NCI-H1105 treated with DMSO at 0.1 percent for 48 hours (cell line): ENCODE results near the gene DYRK3.
"Not testable (repeated sequence)": the region's sequence is repeated elsewhere in the genome, so short reads cannot be mapped to it uniquely, and the experiment has no call there.

Experiments used
- DNase-seq: peaks from one replicate; lab custom pipeline; 2025; lab: John Stamatoyannopoulos, UW

DYRK3 gene

DNA sequence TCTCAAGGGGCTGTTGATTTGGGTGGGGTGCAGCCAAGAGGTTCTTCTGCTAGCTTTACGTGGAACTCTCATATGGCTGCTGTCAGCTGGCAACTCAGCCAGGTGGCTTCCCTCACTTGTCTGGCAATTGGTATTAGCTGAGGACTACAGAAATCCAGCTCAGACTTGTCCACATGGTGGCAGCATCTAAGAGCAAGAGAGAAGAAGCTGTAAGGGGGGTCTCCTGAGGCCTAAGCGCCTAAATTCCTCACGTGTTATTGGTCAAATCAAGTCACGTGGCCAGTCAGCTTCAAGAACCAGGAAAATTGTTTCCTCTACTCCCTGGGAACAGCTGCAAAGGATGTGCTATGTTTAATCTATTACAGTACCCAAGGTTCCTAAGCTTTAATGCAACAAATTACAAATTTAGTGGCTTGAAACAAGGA lies 4.2 kb upstream of the DYRK3 start:
- DNase-seq, result peak; percentile 58

DNA sequence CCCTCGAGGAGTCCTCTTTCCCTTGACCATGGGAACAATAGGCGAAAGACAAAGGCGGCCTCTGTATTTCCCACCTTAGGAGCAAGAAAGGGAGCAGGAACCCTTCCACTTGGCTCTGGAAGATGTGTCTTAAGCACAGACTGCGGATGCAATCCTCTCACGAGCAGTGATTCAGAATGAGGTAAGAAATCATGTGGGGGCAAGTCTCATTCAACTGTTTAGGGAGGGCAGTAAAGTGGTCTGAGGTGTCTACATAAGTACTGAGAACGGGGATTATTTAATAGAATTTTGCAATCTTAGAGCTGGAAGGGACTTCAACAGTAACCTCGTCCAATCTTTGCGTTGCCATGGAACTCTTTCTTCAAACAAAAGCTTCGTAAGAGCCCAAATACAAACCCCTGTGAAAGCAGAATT lies 1.6 kb upstream of the DYRK3 start:
- DNase-seq, result no peak

DNA sequence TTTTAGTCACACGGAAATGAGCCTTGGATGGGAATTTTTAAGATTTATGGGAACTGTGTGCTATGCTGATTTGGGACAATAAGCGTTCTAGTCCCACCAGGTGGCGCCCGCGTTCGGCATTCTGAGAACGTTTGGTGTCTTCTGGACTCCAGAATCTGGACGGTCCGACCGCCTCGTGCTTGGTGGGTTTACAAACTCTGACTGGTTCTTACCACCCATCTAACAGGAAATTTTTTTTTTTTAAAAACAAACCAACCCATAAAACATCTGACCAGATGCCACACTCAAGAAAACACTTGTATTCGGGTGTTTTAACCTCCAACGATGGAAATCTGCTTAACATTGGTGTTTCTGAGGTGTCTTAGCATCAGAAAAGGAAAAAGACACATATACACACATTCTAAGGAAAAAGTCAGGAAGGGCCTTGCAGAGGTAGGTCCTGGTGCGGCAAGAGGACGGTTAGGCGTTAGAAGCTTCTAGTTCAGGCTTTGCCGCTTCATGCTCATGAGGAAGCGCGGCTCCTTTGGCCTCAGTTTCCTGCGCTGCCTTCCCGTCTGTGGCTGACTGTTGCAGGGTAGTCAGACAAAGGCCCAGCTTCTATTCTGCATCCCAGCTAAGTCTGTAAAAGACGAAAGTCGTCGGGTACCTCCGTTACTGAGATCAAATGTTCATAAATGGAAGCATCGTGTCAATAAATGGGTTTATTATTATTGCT lies 814 bp upstream of the DYRK3 start:
- peak; percentile 76 for DNase-seq

DNA sequence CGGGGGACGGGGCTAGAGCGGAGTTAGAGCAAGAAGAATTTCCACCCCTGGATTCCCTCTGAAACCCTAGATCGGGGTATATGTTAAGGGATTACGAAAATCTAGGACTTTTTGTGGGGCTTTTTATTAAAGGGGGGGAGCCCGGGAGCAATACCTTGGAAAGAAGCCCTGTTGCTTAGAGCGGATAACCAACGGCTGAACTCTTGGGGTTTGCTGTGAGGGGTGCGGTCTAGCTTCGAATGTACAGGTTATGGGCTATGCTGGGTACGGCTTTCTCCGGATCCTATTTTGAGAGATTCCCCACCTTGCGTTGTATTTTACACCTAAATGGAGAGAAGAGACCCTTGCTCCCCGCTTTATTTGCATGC lies 626 bp downstream of the DYRK3 start:
- DNase-seq, result peak; percentile 46

DNA sequence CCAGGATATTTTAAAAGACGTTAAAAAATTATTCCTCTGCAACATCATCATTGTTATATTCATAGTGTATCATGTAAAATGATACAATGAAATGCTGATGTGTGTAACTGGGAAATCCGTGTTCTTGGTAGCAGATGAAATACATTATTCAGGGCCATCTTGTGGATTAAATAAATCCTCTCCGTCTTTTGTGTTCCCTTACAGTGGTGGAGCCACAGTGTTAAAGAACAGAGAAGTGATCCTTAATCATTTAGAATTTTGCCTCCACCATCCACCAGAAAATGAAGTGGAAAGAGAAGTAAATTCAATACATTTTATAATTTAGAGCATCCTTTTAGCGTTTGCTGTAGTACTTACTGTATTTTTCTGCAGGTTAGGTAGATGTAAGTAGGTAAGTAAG lies 1.3 kb downstream of the DYRK3 start:
- no peak for DNase-seq

DNA sequence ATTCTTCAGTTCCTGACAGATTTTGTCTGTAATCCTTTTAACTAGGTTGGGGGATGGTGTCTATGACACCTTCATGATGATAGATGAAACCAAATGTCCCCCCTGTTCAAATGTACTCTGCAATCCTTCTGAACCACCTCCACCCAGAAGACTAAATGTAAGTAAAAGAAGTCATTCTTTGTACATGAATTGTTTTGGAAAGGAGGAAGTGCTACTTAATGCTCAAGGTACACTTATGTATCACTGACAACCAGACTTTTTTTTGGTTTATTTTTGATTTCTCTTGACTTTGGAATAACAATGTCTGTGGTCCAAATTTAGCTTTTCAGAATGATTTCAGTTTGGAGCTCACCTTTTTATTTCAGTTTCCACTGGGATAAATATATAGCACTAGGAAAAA lies 2.3 kb downstream of the DYRK3 start:
- no peak for DNase-seq

DNA sequence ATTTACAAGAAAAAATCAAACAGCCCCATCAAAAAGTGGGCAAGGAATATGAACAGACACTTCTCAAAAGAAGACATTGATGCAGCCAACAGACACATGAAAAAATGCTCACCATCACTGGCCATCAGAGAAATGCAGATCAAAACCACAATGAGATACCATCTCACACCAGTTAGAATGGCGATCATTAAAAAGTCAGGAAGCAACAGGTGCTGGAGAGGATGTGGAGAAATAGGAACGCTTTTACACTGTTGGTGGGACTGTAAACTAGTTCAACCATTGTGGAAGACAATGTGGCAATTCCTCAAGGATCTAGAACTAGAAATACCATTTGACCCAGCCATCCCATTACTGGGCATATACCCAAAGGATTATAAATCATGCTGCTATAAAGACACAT lies 6.7 kb downstream of the DYRK3 start:
- not testable (repeated sequence) for DNase-seq

DNA sequence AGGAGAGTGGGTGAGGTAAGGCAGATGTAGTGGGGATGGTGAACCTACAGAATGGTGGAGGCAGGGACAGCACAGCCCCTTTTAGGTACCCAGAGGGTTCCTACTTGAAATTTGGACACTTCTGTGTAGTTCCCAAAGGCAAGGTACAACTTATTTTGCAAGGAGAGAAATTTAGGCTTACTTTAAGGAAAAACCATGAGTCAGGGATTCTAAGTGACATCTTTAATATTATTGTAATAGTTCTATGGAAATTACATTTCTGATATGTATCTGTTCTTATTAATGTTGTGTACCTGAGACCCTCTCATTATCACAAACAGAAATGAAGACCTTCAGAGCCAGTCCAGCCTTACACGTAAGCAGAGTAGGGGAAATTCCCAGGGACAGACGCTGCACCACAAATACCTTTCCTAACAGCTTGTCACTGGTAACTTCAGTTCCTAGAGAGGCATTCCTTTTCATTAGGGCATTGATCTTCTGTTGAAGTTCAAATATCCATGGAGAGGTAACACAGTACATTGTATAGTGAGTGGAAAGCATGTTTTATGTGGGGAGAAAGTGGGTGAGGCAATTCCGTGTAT lies 7.9 kb downstream of the DYRK3 start:
- no peak for DNase-seq

DNA sequence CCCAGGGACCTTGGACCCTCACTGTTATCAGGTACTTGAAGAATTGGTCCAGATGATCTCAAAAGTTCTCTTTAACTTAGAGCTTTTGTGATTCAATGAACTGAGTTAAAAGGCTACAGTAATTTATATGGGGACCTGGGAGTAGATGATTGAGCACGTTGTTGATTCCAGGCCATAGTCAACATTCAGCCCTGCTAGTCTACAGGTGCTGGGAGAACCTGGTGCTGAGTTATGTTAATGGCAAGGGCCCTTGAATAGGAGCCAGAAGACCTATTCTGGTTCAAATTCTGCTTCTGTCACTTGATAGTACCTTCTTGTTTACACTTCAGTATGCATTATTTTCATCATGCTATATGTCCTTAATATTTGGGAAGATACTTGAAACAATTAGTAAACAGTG lies 11.2 kb downstream of the DYRK3 start:
- DNase-seq, result no peak

DNA sequence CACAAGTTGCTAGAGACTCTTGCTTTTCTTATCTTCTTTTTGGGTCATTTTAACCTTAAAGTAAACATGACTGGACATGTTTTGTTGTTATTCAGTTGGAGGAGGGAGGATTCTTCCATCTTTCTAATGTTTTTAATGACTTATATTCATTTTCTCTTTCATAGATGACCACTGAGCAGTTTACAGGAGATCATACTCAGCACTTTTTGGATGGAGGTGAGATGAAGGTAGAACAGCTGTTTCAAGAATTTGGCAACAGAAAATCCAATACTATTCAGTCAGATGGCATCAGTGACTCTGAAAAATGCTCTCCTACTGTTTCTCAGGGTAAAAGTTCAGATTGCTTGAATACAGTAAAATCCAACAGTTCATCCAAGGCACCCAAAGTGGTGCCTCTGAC lies 11.9 kb downstream of the DYRK3 start:
- DNase-seq, result no peak

DNA sequence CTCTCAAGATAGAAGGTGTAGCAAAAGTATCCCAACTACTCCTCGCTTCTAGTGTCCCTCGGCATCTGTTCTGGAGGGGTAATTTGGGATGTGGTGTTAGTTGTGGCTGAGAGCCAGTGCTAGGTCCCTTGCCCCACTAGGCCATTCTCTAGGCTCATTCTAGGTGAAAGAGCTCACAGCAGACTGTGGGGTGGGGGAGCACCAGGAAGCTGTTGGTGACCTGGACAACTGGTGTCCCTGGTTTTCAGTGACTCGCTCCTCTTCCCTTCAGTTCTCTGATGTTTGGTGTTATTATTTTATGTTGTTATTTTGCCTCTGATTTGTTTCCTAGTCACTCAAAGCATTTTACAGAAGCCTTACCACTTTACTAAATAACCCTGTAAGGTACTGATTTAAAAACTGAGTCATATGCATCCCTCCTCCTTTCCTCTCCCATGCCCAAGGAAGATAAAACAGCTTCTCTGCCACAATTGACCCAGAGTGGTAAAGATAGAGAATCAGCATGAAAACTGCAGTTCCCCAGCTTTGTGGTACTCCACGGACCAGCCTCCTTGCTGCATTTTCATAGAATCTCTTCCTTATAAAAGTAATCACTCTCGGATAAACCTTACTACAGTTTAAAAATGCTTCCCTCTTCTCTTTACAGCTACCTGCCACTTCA lies 14.1 kb downstream of the DYRK3 start:
- no peak for DNase-seq

DNA sequence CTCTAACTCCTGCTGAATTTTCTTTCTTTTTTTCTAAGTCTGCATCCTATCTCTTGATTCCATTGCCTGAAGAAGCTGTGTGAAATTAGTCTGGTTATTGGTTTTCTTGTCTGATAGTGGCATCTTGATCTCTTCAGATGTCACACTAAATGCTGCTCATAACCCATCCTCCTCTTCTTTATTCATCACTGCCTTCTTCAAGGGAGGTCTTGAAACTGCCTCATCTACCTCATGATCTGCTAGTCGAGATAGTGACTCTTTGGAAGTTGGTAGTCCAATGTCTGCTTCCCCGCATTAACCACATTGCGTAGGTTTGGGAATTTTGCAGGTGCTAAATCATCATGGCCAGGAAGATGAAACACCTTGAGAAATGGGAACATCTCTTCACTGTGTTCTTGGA lies 15.7 kb downstream of the DYRK3 start:
- DNase-seq, result no peak

DNA sequence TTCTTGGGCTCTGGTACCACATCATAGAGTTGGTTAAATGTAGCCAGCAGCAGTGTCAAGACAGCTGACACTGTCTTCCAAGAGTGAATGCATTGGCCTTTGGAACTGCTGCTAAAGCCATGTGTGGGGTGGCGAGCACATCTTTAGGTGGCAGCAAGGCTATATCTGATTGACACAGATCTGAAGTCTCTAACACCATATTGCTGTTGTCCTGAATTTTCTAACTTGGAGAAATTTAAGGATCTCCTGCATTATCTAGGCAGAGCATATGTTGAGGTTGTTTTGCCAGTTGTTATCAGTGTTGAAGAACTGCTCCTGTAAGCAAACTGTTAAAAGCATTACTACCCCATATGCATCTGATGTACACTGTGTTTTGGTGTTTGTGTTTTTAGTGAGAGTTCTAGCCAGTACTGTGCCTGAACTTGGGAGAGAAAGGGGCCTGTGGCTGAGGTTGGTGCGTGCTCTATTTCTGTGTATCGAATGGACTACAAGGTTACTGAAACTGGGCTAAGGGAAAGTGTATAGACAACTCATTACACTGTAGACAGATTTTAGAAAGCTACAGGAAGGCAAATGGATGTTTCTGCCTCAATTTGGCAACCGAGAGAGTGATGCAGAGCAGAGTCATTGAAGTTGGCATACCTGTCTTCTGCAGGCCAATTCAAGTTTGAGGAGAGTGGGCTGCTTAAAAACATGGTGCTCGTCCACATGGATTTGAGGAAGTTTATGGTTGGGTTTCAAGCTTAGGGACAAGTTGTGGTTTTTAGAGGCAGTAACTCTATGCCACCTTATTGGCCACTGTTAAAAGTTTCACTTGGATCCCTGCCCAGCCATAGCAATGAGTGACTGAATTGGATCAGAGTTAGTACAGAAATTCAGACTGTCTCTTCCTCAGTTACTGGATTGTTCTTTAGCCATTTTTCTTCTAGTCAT lies 16.9 kb downstream of the DYRK3 start:
- no peak for DNase-seq

DNA sequence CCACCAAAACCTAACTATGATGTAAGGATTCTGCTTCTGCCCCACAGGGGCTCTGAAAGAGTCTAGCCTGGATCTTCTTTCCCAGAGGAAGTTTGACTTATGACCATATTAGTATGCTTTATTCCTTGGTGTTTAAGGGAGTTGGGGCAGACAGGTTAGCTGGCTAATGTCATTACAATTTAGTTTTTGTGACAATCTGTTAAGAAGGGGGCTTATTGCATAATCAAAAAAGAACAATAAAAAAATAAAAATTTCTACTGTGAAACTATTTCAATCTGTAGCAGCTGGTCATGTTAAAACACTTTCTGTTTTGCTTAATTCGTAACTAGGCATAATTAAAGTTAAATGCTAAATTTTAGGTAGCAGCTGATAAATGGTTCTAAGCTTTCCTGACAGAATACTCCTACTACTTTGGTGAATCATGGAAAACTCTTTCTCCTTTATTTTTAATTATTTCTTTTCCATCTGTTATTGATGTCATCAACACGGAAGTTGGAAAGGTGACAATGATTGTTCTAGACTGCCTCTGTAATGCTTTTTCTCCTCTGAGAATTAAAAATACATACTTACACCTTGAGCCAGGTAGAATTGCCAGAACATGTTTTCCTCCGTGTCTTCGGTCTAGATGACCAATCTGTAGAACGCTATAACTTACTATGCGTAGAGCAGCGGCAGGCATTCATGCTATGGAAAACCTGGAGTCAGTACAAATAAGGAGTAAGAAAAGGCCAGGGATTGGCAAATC lies 18.6 kb downstream of the DYRK3 start:
- no peak for DNase-seq

DNA sequence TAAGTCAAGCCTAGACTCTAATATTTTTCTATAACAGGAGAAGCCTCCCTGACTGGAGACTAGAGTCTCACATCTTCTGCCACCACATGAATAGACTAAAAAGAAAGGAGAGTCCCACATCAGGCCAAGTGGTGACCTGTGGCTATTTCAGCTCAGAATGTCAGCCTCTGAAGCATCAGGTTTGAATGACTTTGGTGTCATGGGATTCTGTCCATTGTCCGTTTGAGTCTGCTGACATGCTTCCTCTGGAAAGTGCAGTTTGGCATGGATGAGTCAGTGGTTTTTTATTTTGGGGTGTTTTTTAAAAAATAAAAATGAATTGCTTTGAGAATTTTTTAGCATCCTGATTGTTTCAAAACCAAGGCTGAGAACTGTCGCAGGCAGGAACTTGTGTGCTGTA lies 19.5 kb downstream of the DYRK3 start:
- DNase-seq, result no peak

DNA sequence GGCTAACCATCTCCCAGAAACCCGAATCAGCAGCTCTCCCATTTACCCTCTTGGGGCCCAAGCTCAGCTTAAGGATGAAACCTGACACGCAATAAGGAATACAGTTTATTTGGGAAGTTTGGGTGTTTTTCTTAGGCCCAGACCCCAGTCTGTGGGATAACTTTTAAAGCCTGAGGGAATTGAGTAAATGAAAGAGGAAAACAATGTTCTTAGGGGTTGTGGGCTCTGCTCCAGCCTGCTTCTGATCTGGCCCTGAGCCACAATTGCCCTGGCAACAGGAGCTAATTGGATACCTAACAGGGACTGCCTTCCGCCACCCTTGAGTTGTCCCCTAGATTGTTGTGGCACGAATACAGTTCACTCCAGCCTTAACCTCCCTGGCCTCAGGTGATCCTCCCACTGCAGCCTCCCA lies 20.1 kb downstream of the DYRK3 start:
- DNase-seq, result peak; percentile 79

DNA sequence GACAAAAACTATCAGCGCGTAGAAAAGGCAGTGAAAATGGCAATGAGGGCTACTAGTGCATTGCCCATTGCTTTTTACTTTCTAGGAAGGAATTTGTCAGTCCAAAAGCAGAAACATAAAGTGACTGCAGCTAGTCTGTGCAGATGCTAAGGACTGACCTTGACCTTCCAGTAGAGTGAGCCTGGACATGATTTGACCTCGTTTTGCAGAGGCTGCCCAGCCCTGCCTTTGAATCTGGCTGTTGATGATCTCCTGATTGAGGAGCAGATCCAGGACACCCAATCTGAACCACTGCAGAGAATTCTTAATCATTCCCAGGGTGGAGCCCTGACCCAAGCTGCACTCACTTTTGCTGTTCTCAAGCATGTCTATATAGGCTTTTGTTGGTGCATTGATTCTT lies 21.6 kb downstream of the DYRK3 start:
- no peak for DNase-seq

DNA sequence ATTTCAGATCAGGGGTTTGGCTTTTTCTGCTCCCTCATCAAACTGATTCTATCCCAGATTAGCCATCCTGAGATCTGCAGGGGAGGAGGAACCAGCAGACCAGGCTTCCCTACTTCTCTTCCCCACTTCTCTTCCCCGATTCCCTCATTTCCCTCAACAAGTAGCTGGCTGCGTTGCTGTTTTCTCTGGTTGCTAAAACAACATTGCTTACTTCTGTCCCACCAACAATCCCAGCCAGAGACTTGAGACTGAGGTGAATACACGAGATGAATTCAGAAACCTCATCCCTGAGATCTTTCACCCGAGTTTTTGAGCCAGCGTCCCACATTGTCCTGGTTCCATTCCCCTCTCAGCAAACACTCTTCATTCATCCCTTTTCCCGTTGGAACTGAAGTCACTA lies 22.4 kb downstream of the DYRK3 start:
- no peak for DNase-seq

DNA sequence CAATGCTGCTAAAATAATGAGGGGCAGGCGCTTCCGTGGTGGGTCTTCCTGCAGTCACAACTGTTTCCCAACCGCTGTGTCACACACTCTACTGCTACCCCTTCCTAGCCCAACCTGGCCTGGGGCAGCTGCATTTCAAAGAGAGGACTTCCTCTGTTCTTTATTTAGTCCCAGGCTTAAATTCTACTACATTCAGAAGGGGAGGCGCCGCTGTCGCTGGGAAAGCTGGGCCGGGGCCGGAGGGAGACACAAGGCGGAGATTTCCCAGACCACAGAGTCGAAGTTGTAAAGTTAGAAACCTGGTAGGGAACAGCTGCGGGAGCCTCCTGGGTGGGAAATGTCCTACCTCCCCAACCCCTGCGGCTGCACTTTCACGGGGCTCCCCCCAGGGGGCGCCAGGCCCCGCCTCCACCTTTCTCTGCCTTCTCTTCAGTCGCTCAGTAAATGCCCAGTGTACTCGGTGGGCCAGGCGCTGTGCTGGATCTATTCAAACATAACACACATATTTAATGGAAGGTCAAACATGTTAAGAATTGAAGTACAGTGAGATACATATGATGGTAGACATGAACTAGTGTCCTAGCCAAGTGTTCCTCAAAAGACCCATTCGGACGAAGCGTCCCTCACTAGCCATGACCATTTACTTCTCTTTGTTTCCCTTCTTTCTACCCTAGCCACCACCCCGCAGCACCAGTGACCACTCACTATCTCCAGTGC lies 23.1 kb downstream of the DYRK3 start:
- no peak for DNase-seq

DNA sequence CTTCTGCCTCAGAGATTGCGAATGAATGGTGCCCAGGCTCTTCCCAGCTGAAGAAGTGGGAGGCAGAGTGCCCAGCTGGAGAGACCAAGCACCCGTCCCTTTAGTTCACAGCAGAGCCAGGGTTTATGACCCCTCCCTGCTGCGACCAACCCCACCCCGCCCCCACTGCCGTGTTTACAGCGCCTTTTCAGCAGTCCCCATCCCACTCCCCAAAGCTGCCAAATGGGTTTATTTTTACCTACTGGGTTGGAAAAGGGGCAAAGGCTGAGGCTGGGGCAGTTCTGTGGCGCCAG lies 23.6 kb downstream of the DYRK3 start:
- DNase-seq, result no peak

DNA sequence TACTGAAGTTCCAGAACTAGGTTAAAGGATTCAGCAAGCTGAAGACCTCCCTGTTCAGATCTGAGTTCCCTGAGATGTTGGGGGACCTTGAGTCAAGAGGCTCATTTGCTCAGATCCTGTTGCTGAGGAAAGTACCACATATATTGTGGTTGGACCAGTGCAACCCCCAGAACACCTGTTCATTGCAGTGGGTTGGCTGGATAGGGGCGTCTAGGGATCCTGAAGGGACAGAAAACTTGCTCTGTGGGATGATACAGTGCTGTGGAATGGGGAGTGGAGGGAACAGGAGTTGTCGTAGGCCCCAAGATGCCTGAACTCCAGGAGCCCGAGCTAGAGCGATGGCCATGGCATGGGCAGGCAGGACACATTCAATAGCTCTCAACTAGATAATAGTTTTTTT lies 24.8 kb downstream of the DYRK3 start:
- no peak for DNase-seq
